Activated naive CD4-positive, alpha-beta T cell treated with anti-CD3 and anti-CD28 coated beads for 36 hours (primary cell): ENCODE data around the gene DZIP3. TPM values are rescaled to one million over a fixed set of nuclear protein-coding genes. Genes with fewer than 3 reads are reported as not detected.
"Not testable (repeated sequence)": the region's sequence is repeated elsewhere in the genome, so short reads cannot be mapped to it uniquely, and the experiment has no call there.

Source experiments
- CTCF ChIA-PET: fragments of 350-600 bp; sonication (Branson Sonifier 250); formaldehyde crosslinking; loops from one replicate; lab custom pipeline; 2021; ENCODE audit warnings: antibody characterized with exemption; lab: Charles Lee
- DNase-seq: peaks from one replicate; pipeline ENCODE4 v3.0.0-alpha.2; 2020
- H3K27ac Mint-ChIP-seq: one replicate; pipeline ENCODE4 v1.8.0; 2021; ENCODE audit warnings: mild to moderate bottlenecking, mixed read lengths
- H3K27me3 Mint-ChIP-seq: one replicate; pipeline ENCODE4 v1.8.0; 2021; ENCODE audit warnings: low read depth, mixed read lengths
- H3K36me3 Mint-ChIP-seq: one replicate; pipeline ENCODE4 v1.8.0; 2021; ENCODE audit warnings: low read depth, mixed read lengths
- H3K4me1 Mint-ChIP-seq: one replicate; pipeline ENCODE4 v1.8.0; 2021; ENCODE audit warnings: low read depth, mixed read lengths
- H3K4me3 Mint-ChIP-seq: one replicate; pipeline ENCODE4 v1.8.0; 2021; ENCODE audit warnings: mild to moderate bottlenecking, moderate library complexity, mixed read lengths
- H3K9me3 Mint-ChIP-seq: one replicate; pipeline ENCODE4 v1.8.0; 2021; ENCODE audit warnings: mixed read lengths
- intact Hi-C: fragments of 100-400 bp; cut with micrococcal nuclease; formaldehyde crosslinking; loops from one replicate; pipeline ENCODE4 v1.15.1; 2023
- total RNA-seq, 2 experiments: library from RNA; stranded (reverse); gene quantifications; one replicate each; pipeline ENCODE4 v1.2.3, GENCODE V29; 2021

The DZIP3 gene
- total RNA-seq, 2 experiments from 2014 or later: 11.2 to 12.2 TPM

DNA sequence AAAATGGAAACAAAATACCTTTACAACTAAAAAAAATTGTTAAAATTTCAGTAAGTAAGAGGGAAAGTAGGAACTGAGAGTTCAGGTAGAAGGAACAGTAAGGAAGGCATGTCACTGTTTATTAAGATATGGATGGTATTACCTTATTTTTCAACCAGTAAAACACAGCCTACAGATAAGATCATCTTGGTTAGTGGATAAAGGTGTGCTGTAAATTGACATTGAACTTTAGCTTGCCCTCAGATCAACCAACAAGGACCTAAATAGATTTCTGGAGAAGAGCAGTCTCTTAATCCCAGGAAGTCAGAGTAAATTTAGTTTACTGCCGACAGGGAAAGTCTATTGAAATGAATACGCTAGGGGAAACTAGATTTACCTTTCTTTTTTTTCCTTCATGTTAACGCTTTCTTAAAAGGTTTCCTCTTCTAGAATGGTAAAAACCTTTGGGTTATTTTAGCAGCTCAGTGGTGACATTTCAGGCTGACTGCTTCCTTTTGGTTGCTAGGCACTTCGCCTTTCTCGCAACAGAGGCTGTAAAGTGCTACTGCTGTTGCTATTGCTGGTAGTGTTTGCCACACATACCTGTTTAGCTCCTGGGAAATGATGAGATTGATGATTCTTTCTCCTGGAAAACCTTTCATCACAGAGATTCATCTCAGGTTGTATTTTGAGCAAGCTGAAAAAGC lies 12.9 kb downstream of the DZIP3 start:
- peaks cover 52% of the 10 kb centered on the region for H3K4me1 Mint-ChIP-seq
- H3K4me3 Mint-ChIP-seq: peak overlapping the region; percentile 26
- H3K27ac Mint-ChIP-seq: peak overlapping the region; percentile 62
- CTCF ChIA-PET: interaction anchor here (0.6 to 4.4 kb wide), 4 partner anchors 8 to 932 kb away, joined by 3 to 28 read pairs (median 5); partner anchors contain the start of genes CIP2A and DZIP3
- peaks cover 4% of the 10 kb centered on the region for H3K36me3 Mint-ChIP-seq
- no peaks in the 10 kb centered on the region for H3K27me3 Mint-ChIP-seq
- peak; percentile 72 for DNase-seq
- no peaks in the 10 kb centered on the region for H3K9me3 Mint-ChIP-seq
- intact Hi-C loops: loop anchor here (1.0 to 2.0 kb wide), 3 partner anchors 13 to 478 kb away; partner anchors contain the start of genes CIP2A and DZIP3

DNA sequence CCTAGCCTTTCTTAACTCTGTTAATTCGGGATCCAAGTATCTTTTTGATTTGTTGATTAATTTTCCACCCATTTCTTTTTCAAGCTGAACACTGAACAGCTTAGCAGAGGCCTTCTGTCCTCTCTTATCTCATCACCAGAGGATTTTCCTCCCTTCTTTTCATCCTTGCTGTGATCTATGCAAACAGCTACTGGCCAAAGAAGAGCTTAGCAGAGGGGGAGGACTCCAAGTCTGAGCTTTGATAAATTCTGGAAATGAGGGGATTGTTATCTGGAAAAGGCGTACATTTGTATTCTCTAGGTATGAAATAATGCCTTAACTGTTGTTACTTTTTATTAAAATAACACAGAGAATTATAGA lies 13.4 kb downstream of the DZIP3 start:
- H3K4me1 Mint-ChIP-seq: peaks cover 52% of the 10 kb centered on the region
- no peak for DNase-seq
- no peaks in the 10 kb centered on the region for H3K9me3 Mint-ChIP-seq
- peak overlapping the region; percentile 62 for H3K27ac Mint-ChIP-seq
- peaks cover 4% of the 10 kb centered on the region for H3K36me3 Mint-ChIP-seq
- intact Hi-C loops: loop anchor here (1.0 to 2.0 kb wide), 3 partner anchors 14 to 478 kb away; partner anchors contain the start of genes CIP2A and DZIP3
- H3K4me3 Mint-ChIP-seq: peak overlapping the region; percentile 26
- no peaks in the 10 kb centered on the region for H3K27me3 Mint-ChIP-seq
- CTCF ChIA-PET: interaction anchor here (4.4 kb wide), 1 partner anchor 14 kb away, joined by 28 read pairs; the partner anchor contains the start of genes CIP2A and DZIP3

DNA sequence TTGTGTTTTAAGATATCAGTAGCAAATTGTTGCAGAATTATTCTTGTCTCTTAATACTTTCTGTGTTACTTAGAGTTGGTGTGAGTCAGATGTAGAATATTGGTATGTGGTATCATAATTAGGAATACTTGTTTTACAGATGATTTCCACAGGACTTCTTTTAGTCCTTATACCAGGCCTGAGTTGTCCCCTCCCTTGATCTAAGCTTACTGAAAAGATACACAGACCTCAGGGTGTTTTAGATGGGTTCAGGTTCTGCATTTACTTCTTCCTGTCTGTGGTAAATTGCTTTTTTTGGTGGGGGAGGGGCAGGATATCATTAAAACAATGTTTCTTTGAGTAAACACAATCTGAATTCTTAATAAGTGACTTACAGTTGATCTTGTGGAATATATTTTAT lies 14.2 kb downstream of the DZIP3 start:
- H3K4me1 Mint-ChIP-seq: peaks cover 52% of the 10 kb centered on the region
- intact Hi-C loops: loop anchor here (2.0 kb wide), 2 partner anchors 215 to 479 kb away; no protein-coding TSS in a partner anchor

DNA sequence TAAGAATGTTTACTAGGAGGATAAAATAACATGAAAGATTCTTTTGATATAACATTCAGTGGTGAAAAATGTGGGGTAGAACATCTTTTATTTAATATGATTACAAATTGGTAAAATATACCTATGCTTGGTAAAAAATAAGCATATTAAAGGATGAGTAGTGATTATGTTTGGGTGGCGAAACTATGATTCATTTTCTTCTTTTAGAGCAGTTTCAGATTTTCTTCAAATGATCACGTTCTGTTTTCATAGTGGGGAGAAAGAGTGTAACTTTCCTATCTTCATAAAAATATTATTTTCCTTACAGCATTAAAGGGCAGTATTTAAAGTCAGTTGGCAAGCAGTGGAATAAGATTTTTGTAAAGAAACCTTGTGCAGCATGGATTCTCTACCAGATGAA lies 15.5 kb downstream of the DZIP3 start:
- peaks cover 47% of the 10 kb centered on the region for H3K4me1 Mint-ChIP-seq
- CTCF ChIA-PET: no interaction called here
- DNase-seq: no peak

More for the DNA sequence above, 14.2 kb downstream of the DZIP3 start:
- Mint-ChIP-seq H3K36me3 (peaks cover 4% of the 10 kb centered on the region), H3K9me3 (no peaks in the 10 kb centered on the region), H3K27me3 (no peaks in the 10 kb centered on the region), H3K4me3 (no peak overlapping the region), H3K27ac (no peak overlapping the region)
- CTCF ChIA-PET: interaction anchor here (4.4 kb wide), 1 partner anchor 14 kb away, joined by 28 read pairs; the partner anchor contains the start of genes CIP2A and DZIP3
- DNase-seq: no peak

DNA sequence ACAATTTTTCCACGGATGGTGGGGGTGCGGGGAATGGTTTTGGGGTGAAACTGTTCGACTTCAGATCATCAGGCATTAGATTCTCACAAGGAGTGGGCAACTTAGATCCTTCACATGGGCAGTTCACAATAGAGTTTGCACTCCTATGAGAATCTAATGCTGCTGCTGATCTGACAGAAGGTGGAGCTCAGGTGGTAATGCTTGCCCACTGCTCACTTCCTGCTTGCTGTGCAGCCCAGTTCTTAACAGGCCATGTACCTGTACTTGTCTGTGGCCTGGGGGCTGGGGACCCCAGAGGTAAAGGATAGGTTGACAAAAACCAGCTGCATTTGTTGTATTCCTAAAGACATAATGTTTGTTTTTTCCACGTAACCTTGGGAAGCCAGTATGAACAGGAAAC lies 16.0 kb downstream of the DZIP3 start:
- Mint-ChIP-seq H3K27ac (no peak overlapping the region), H3K27me3 (no peaks in the 10 kb centered on the region), H3K36me3 (peaks cover 4% of the 10 kb centered on the region), H3K4me3 (no peak overlapping the region), H3K9me3 (no peaks in the 10 kb centered on the region), H3K4me1 (peaks cover 45% of the 10 kb centered on the region)
- intact Hi-C loops: no loop called here
- CTCF ChIA-PET: interaction anchor here (1.2 to 1.5 kb wide), 2 partner anchors 17 to 53 kb away, joined by 3 read pairs; no protein-coding TSS in a partner anchor
- DNase-seq: peak; percentile 22

More for the DNA sequence above, 15.5 kb downstream of the DZIP3 start:
- no peak overlapping the region for H3K27ac Mint-ChIP-seq
- H3K36me3 Mint-ChIP-seq: peaks cover 4% of the 10 kb centered on the region
- no peaks in the 10 kb centered on the region for H3K27me3 Mint-ChIP-seq
- H3K4me3 Mint-ChIP-seq: no peak overlapping the region
- intact Hi-C loops: no loop called here
- no peaks in the 10 kb centered on the region for H3K9me3 Mint-ChIP-seq

DNA sequence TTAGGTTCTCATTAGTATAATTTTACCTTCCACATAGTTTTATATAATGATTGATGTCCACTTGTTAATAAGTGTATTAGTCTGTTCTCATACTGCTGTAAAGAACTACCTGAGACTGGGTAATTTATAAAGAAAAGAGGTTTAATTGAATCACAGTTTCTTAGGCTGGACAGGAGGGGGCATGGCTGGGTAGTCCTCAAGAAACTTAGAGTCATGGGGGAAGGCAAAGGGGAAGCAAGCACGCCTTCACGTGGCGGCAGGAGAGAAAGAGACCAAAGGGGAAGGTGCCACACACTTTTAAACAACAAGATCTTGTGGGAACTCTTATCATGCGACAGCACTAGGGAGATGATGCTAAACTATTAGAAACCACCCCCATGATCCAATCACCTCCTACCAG lies 19.2 kb downstream of the DZIP3 start:
- Mint-ChIP-seq H3K27ac (no peak overlapping the region), H3K36me3 (peaks cover 4% of the 10 kb centered on the region), H3K27me3 (no peaks in the 10 kb centered on the region), H3K9me3 (no peaks in the 10 kb centered on the region), H3K4me3 (no peak overlapping the region), H3K4me1 (peaks cover 24% of the 10 kb centered on the region)
- intact Hi-C loops: no loop called here
- no peak for DNase-seq
- CTCF ChIA-PET: no interaction called here

DNA sequence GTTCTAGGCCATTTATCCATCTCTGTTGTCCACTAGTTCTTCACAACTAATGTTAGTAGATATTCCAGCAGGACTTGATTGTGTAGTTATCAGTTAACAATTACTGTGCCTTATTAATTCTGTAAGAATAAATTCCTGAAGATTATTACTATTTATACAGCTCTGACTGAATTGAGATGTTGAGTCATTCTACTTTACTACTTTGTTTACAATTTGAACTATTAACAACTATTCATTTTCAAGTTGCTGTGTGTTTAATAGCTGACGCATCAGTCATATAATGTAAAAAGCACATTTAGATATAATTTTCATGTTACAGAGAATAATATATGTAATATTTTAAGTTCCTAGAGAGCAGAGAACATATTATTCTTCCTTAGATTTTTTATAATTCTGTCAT lies 21.1 kb downstream of the DZIP3 start:
- Mint-ChIP-seq H3K27me3 (no peaks in the 10 kb centered on the region), H3K27ac (no peak overlapping the region), H3K4me1 (peaks cover 9% of the 10 kb centered on the region), H3K9me3 (no peaks in the 10 kb centered on the region), H3K4me3 (no peak overlapping the region), H3K36me3 (peaks cover 5% of the 10 kb centered on the region)
- no peak for DNase-seq
- intact Hi-C loops: no loop called here
- CTCF ChIA-PET: interaction anchor here (0.7 kb wide), 1 partner anchor 305 kb away, joined by 3 read pairs; no protein-coding TSS in a partner anchor

DNA sequence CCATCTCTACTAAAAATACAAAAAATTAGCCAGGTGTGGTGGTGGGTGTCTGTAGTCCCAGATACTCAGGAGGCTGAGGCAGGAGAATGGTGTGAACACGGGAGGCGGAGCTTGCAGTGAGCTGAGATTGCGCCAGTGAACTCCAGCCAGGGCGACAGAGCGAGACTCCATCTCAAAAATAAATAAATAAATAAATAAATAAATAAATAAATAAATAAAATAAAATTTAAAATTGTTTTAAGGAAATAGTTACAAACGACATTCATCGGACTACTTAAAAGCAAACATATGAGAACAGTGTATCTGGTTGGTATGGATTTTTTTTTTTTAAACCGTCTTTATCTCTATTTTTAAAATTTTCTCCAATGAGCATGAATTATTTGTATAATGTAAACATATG lies 26.6 kb downstream of the DZIP3 start:
- CTCF ChIA-PET, H3K9me3 Mint-ChIP-seq, H3K27ac Mint-ChIP-seq, H3K27me3 Mint-ChIP-seq, H3K4me3 Mint-ChIP-seq, intact Hi-C loops, DNase-seq, H3K36me3 Mint-ChIP-seq, H3K4me1 Mint-ChIP-seq: not testable (repeated sequence)

DNA sequence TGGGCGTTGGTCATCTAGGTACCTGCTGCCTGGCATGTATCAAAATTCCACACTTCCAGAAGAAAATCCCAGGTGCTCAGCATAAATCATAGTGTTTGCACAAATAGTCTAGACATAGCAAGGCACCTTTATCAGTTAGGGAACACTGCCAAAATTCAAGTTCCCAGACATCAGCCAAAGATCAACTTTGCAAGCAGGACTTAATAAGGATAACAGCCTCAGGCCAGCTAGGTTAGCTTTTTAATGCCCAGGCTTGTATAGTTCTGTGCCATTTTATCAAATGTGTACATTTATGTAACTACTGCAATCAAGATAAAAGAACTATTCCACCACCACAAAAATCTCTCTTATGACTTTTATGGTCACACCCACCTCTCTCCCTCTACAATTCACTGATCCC lies 30.7 kb downstream of the DZIP3 start:
- Mint-ChIP-seq H3K4me1 (no peaks in the 10 kb centered on the region), H3K9me3 (no peaks in the 10 kb centered on the region), H3K27ac (no peak overlapping the region), H3K36me3 (no peaks in the 10 kb centered on the region), H3K4me3 (no peak overlapping the region), H3K27me3 (no peaks in the 10 kb centered on the region)
- CTCF ChIA-PET: no interaction called here
- no peak for DNase-seq
- intact Hi-C loops: no loop called here

DNA sequence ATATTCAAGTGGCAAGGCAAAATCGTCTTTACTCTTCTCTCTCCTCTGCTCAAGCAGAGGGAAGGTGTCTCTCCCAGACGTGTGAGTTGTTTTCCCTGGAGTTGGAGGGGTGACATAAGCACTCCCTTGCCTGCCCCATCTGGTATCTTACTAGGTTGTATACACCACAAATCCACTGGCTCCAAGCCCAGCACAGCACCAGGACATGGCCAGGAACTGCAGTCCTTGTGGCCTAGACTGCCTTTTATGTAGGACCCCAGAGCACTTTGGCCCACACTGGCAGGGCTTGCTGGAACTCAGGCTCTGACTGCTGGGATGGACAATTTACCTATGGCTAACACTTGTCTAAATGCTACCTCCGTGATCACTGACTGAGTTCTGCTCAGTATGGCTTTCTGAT lies 34.0 kb downstream of the DZIP3 start:
- Mint-ChIP-seq H3K9me3 (no peaks in the 10 kb centered on the region), H3K4me1 (no peaks in the 10 kb centered on the region), H3K27me3 (no peaks in the 10 kb centered on the region), H3K4me3 (no peak overlapping the region), H3K27ac (no peak overlapping the region), H3K36me3 (no peaks in the 10 kb centered on the region)
- intact Hi-C loops: no loop called here
- CTCF ChIA-PET: interaction anchor here (1.4 kb wide), 1 partner anchor 292 kb away, joined by 4 read pairs; no protein-coding TSS in a partner anchor
- no peak for DNase-seq

DNA sequence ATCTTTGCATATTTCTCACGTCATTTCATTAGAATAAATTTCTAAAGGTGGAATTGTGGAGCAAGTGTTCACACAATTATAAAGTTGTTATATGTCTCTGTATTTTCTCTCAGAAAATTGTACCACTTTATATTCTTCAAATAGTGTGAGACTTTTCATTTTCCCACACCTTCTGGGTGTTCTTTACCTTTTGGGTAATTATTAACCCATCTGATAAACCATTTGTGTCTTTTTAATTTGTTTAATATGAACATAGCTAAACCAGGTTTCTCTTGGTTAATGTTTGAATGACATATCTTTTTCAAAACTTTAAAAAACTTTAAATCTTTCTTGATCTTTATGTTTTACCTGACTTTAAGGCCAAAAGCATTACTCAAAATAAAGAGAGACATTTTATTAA lies 40.5 kb downstream of the DZIP3 start:
- CTCF ChIA-PET: no interaction called here
- Mint-ChIP-seq H3K4me3 (no peak overlapping the region), H3K4me1 (no peaks in the 10 kb centered on the region), H3K9me3 (no peaks in the 10 kb centered on the region), H3K27ac (no peak overlapping the region), H3K36me3 (peaks cover 4% of the 10 kb centered on the region), H3K27me3 (no peaks in the 10 kb centered on the region)
- intact Hi-C loops: no loop called here
- no peak for DNase-seq

DNA sequence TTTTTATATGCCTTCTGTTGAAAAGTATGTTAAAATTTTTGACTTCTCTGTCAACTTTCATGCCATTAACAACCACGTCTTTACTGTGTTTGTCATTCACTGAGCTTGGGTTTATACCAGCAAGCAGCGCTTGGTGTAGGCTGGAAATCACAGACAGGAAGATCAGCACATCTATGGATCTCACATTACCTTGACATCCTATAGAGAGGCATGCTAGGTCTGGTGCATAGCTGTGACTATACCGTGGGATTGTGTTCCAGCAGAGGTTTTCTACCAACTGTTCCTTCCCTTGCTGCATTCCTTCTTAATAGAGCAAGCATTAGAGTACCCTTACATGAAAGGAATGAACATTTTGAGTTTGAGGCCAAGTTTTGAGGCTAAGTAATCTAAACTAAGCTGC lies 53.0 kb downstream of the DZIP3 start:
- Mint-ChIP-seq H3K4me3 (no peak overlapping the region), H3K9me3 (no peaks in the 10 kb centered on the region), H3K27me3 (no peaks in the 10 kb centered on the region), H3K36me3 (peaks cover 11% of the 10 kb centered on the region), H3K27ac (no peak overlapping the region), H3K4me1 (no peaks in the 10 kb centered on the region)
- DNase-seq: no peak
- intact Hi-C loops: no loop called here
- CTCF ChIA-PET: interaction anchor here (0.5 kb wide), 1 partner anchor 1015 kb away, joined by 4 read pairs; no protein-coding TSS in a partner anchor

DNA sequence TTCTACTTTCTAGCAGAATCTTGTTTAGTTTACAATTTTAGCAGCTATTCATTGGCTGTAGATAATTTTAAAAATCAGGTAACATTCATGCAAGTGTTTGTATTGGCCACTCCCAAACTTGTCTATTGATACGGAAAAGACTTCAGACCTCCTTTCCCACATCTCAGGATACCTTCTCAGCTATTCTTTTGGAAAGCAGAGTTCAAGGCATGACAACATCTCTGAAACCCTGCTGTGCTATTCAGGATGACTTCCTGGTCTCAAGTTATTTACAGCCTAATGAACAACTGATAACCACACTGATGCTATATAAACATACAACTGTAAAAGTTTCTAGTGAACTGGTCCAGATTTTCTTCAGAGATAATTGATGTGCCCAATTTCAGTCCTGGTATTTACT lies 55.8 kb downstream of the DZIP3 start:
- CTCF ChIA-PET: interaction anchor here (1.1 kb wide), 1 partner anchor 426 kb away, joined by 5 read pairs; no protein-coding TSS in a partner anchor
- H3K27me3 Mint-ChIP-seq: no peaks in the 10 kb centered on the region
- no peaks in the 10 kb centered on the region for H3K9me3 Mint-ChIP-seq
- DNase-seq: no peak
- intact Hi-C loops: no loop called here
- H3K36me3 Mint-ChIP-seq: peaks cover 8% of the 10 kb centered on the region
- no peak overlapping the region for H3K4me3 Mint-ChIP-seq
- H3K4me1 Mint-ChIP-seq: no peaks in the 10 kb centered on the region
- H3K27ac Mint-ChIP-seq: no peak overlapping the region
